GM19463 (cell line): ENCODE data around the gene MRPL23.

ENCODE experiments used
- ATAC-seq: cut with Tn5 transposase; IDR thresholded peaks from one replicate; pipeline ENCODE4 v1.9.1; 2021; ENCODE audit warnings: mild to moderate bottlenecking, moderate library complexity; ENCODE audit not compliant: unreplicated experiment

MRPL23 gene

GRCh38 chr11:1988667-1989317 is 41.7 kb downstream of the MRPL23 start:
- ATAC-seq = no peak

GRCh38 chr11:1989953-1990352 is 42.8 kb downstream of the MRPL23 start:
- no peak for ATAC-seq

- no peak for ATAC-seq
Observed at GRCh38 chr11:1990872-1991578, 43.9 kb downstream of the MRPL23 start.

GRCh38 chr11:1992111-1992510 is 45.0 kb downstream of the MRPL23 start:
- no peak for ATAC-seq

- ATAC-seq = no peak
Observed at GRCh38 chr11:1994121-1994520, 47.0 kb downstream of the MRPL23 start.

- ATAC-seq = no peak
Observed at GRCh38 chr11:1997755-1998154, 50.6 kb downstream of the MRPL23 start, which contains the start of gene H19. H19 (minus strand) TSS chr11:1997842.

- no peak for ATAC-seq
Observed at GRCh38 chr11:1998290-1998689, 51.2 kb downstream of the MRPL23 start.

GRCh38 chr11:1998861-1999260 is 51.7 kb downstream of the MRPL23 start:
- ATAC-seq = no peak

GRCh38 chr11:2002042-2002776 is 55.1 kb downstream of the MRPL23 start:
- ATAC-seq = no peak

GRCh38 chr11:2002807-2003206 is 55.7 kb downstream of the MRPL23 start:
- no peak for ATAC-seq

GRCh38 chr11:2004466-2004865 is 57.3 kb downstream of the MRPL23 start:
- no peak for ATAC-seq
